A673 (cell line): ENCODE measurements around the gene ZNF397. TPM values are rescaled to one million over a fixed set of nuclear protein-coding genes. Genes with fewer than 3 reads are reported as not detected.

Source experiments
- BruUV-seq: library from RNA; stranded (reverse); fragments of 400-500 nt; replicated peaks from 2 replicates; lab custom pipeline; 2021; lab: Mats Ljungman, UMichigan
- CTCF ChIA-PET: fragments of 300-600 bp; sonication (Branson Sonifier 250); formaldehyde crosslinking; loops from one replicate; lab custom pipeline; 2022; ENCODE audit warnings: antibody characterized with exemption; lab: Charles Lee
- POLR2A ChIA-PET: fragments of 300-600 bp; sonication (Branson Sonifier 250); formaldehyde crosslinking; loops from one replicate; lab custom pipeline; 2022; ENCODE audit warnings: antibody characterized with exemption; ENCODE audit not compliant: low non-redundant PET; lab: Charles Lee
- DNase-seq: peaks from one replicate; pipeline ENCODE4 v3.0.0-alpha.2; 2015; ENCODE audit warnings: low spot score
- H3K27ac ChIP-seq: fragments of 200-600 bp; sonication (generic); 2 replicates; pipeline ENCODE4 v1.5.1; 2016; ENCODE audit warnings: mixed run types, low read depth, mild to moderate bottlenecking, mixed read lengths, antibody characterized with exemption, low read length; ENCODE audit not compliant: poor library complexity, severe bottlenecking
- H3K27me3 ChIP-seq: fragments of 200-600 bp; sonication (generic); replicated peaks from 2 replicates; pipeline ENCODE4 v1.6.1; 2017; ENCODE audit warnings: mixed run types, low read depth, mild to moderate bottlenecking, mixed read lengths, antibody characterized with exemption, low read length; ENCODE audit not compliant: insufficient read depth, poor library complexity
- H3K36me3 ChIP-seq: fragments of 200-600 bp; sonication (generic); 2 replicates; pipeline ENCODE4 v1.6.1; 2016; ENCODE audit warnings: mixed run types, mild to moderate bottlenecking, mixed read lengths, antibody characterized with exemption, low read length; ENCODE audit not compliant: insufficient read depth, poor library complexity, severe bottlenecking
- H3K4me1 ChIP-seq: fragments of 200-600 bp; sonication (generic); 2 replicates; pipeline ENCODE4 v1.6.1; 2017; ENCODE audit warnings: mixed run types, mild to moderate bottlenecking, mixed read lengths, antibody characterized with exemption, low read length; ENCODE audit not compliant: insufficient read depth, poor library complexity, severe bottlenecking
- H3K4me3 ChIP-seq: fragments of 200-600 bp; sonication (generic); 2 replicates; pipeline ENCODE4 v1.5.1; 2016; ENCODE audit warnings: low read depth, mixed run types, mild to moderate bottlenecking, mixed read lengths, low read length; ENCODE audit not compliant: poor library complexity, severe bottlenecking
- H3K9me3 ChIP-seq: fragments of 200-600 bp; sonication (generic); 2 replicates; pipeline ENCODE4 v1.6.1; 2016; ENCODE audit warnings: mixed run types, low read depth, mild to moderate bottlenecking, mixed read lengths, antibody characterized with exemption, low read length; ENCODE audit not compliant: poor library complexity, severe bottlenecking
- CTCF ChIP-seq: fragments of 300-800, 200-600 bp; sonication (generic); conservative IDR thresholded peaks from 2 replicates; pipeline ENCODE4 v1.5.1; 2017; ENCODE audit warnings: low read depth, mild to moderate bottlenecking, antibody characterized with exemption, low read length, moderate library complexity, mixed read lengths
- EZH2 ChIP-seq: fragments of 200-600 bp; sonication (generic); IDR thresholded peaks from 2 replicates; pipeline ENCODE4 v1.6.1; 2017; ENCODE audit warnings: borderline replicate concordance, low read depth, mild to moderate bottlenecking, mixed read lengths, antibody characterized with exemption, low read length; ENCODE audit not compliant: poor library complexity, severe bottlenecking
- intact Hi-C: fragments of 100-400 bp; cut with micrococcal nuclease; formaldehyde crosslinking; loops from one replicate; pipeline ENCODE4 v1.10.0; 2022; ENCODE audit not compliant: unreplicated experiment
- total RNA-seq: library from RNA; stranded (reverse); gene quantifications from 2 replicates; pipeline ENCODE4 v1.2.3, GENCODE V29; 2021

Gene ZNF397
- total RNA-seq, 1 experiment from 2014 or later = 34.5 TPM

- Histone ChIP-seq H3K4me1 (no peaks in the 10 kb centered on the region), H3K27me3 (no peaks in the 10 kb centered on the region), H3K9me3 (peaks cover 89% of the 10 kb centered on the region), H3K4me3 (no peak overlapping the region), H3K36me3 (peaks cover 36% of the 10 kb centered on the region), H3K27ac (no peak overlapping the region)
- no peak for DNase-seq
- BruUV-seq = no TSS peak
- TF ChIP-seq EZH2 (no peak), CTCF (no peak)
- intact Hi-C loops = no loop called here
- POLR2A ChIA-PET = no interaction called here
- CTCF ChIA-PET = no interaction called here
These were observed 62.8 kb downstream of the ZNF397 start for GRCh38 chr18:35303610-35304009.

GRCh38 chr18:35306588-35307250 is 65.9 kb downstream of the ZNF397 start:
- TF ChIP-seq EZH2 (no peak), CTCF (no peak)
- Histone ChIP-seq H3K36me3 (peaks cover 30% of the 10 kb centered on the region), H3K27me3 (no peaks in the 10 kb centered on the region), H3K4me3 (no peak overlapping the region), H3K27ac (no peak overlapping the region), H3K4me1 (no peaks in the 10 kb centered on the region), H3K9me3 (peaks cover 88% of the 10 kb centered on the region)
- POLR2A ChIA-PET = no interaction called here
- no TSS peak for BruUV-seq
- CTCF ChIA-PET = no interaction called here
- intact Hi-C loops = no loop called here
- DNase-seq = no peak

Other genes with a start within 250 kb of the ZNF397 start
- gene MAPRE2, start 199.6 kb upstream of the ZNF397 start, total RNA-seq = 14.7 and 16.4 TPM in 2 replicates
- 17.0 and 18.1 TPM in 2 replicates for gene ZSCAN30, start 49.2 kb downstream of the ZNF397 start, total RNA-seq
- 59.8 and 63.3 TPM in 2 replicates for gene ZNF24, start 103.4 kb downstream of the ZNF397 start, total RNA-seq
- gene ZNF396, start 136.3 kb downstream of the ZNF397 start, total RNA-seq = 0.84 and 0.94 TPM in 2 replicates